Naive thymus-derived CD8-positive, alpha-beta T cell (primary cell): Measurements from ENCODE around the gene HMCN1. TPM values are rescaled to one million over a fixed set of nuclear protein-coding genes. Genes with fewer than 3 reads are reported as not detected.

Experiments
- ATAC-seq, 2 donors: fragments of 150-1000 bp; cut with Tn5 transposase in 1 of 2; sonication (Bioruptor Pico), chemical (Tn5 transposase) in 1 of 2; 1 replicate in 1 of 2; 2 replicates in 1 of 2; pipeline ENCODE4 v1.10.0; 2021; ENCODE audit warnings: mild to moderate bottlenecking in 2 of 2, moderate library complexity in 2 of 2
- POLR2A ChIA-PET: fragments of 350-600 bp; sonication (Branson Sonifier 250); formaldehyde crosslinking; loops from one replicate; lab custom pipeline; 2021; ENCODE audit warnings: antibody characterized with exemption; lab: Charles Lee
- DNase-seq, 10 donors: peaks; one replicate each; pipeline versions ENCODE4 v3.0.0 to v3.0.0-alpha.2; 2020 to 2022
- H3K27ac Mint-ChIP-seq, 10 donors: one replicate each; pipeline ENCODE4 v1.8.0; 2020 to 2022; ENCODE audit warnings: mild to moderate bottlenecking in 10 of 10, mixed read lengths in 10 of 10, moderate library complexity in 4 of 10, inconsistent platforms in 1 of 10
- H3K27me3 Mint-ChIP-seq, 5 donors: one replicate each; pipeline ENCODE4 v1.8.0; 2021 to 2022; ENCODE audit warnings: mixed read lengths in 5 of 5
- H3K36me3 Mint-ChIP-seq, 3 donors: one replicate each; pipeline ENCODE4 v1.8.0; 2020 to 2022; ENCODE audit warnings: mixed read lengths in 3 of 3, mild to moderate bottlenecking in 2 of 3, inconsistent platforms in 1 of 3
- H3K4me1 Mint-ChIP-seq, 4 donors: one replicate each; pipeline ENCODE4 v1.8.0; 2021 to 2022; ENCODE audit warnings: mixed read lengths in 4 of 4
- H3K4me3 Mint-ChIP-seq, 10 donors: one replicate each; pipeline ENCODE4 v1.8.0; 2020 to 2022; ENCODE audit warnings: mild to moderate bottlenecking in 10 of 10, mixed read lengths in 10 of 10, moderate library complexity in 6 of 10, inconsistent platforms in 1 of 10
- H3K9me3 Mint-ChIP-seq, 9 donors: one replicate each; pipeline ENCODE4 v1.8.0; 2020 to 2022; ENCODE audit warnings: mixed read lengths in 9 of 9, mild to moderate bottlenecking in 3 of 9, inconsistent platforms in 1 of 9, moderate library complexity in 1 of 9
- polyA plus RNA-seq, 3 donors: library from polyadenylated mRNA; unstranded; fragments of 300-500 nt; fragmentation: Illumina TruSeq; gene quantifications; one replicate each; pipeline ENCODE4 v1.2.3, GENCODE V29; 2021
- total RNA-seq, 8 experiments: library from RNA in 2 of 8; stranded (reverse) in 2 of 8; gene quantifications; one replicate each; pipeline ENCODE4 v1.2.3 and lab custom pipeline; 2021 to 2026

Gene HMCN1
- total and polyA plus RNA-seq, 5 experiments from 2014 or later, result 0.14 to 0.26 TPM; not detected in 3

- H3K4me3 Mint-ChIP-seq, result no peak overlapping the region
- H3K27ac Mint-ChIP-seq, result no peak overlapping the region
- POLR2A ChIA-PET, result no interaction called here
- H3K9me3 Mint-ChIP-seq, result no peaks in the 10 kb centered on the region
- peaks cover 0 to 6% (median 4%) of the 10 kb centered on the region in 5 donors for H3K27me3 Mint-ChIP-seq
- H3K36me3 Mint-ChIP-seq, result no peaks in the 10 kb centered on the region
- ATAC-seq (no peak), DNase-seq (peak in 2 of 10 donors; percentile 16 to 19)
- no peaks in the 10 kb centered on the region for H3K4me1 Mint-ChIP-seq
Observed at GRCh38 chr1:185813401-185813979, 79.3 kb downstream of the HMCN1 start.

GRCh38 chr1:185816460-185816859, 82.3 kb downstream of the HMCN1 start:
- H3K36me3 Mint-ChIP-seq, result no peaks in the 10 kb centered on the region
- DNase-seq, result no peak
- POLR2A ChIA-PET, result no interaction called here

GRCh38 chr1:185819798-185820197, 85.6 kb downstream of the HMCN1 start:
- DNase-seq (no peak), ATAC-seq (no peak)
- no peaks in the 10 kb centered on the region for H3K36me3 Mint-ChIP-seq
- POLR2A ChIA-PET, result no interaction called here
- no peak overlapping the region for H3K4me3 Mint-ChIP-seq
- no peak overlapping the region for H3K27ac Mint-ChIP-seq
- H3K9me3 Mint-ChIP-seq, result no peaks in the 10 kb centered on the region
- H3K4me1 Mint-ChIP-seq, result no peaks in the 10 kb centered on the region
- H3K27me3 Mint-ChIP-seq, result peaks cover 6 to 16% (median 8%) of the 10 kb centered on the region in 5 donors

More at GRCh38 chr1:185816460-185816859, 82.3 kb downstream of the HMCN1 start:
- Mint-ChIP-seq H3K27ac (no peak overlapping the region), H3K4me3 (no peak overlapping the region), H3K4me1 (no peaks in the 10 kb centered on the region), H3K9me3 (no peaks in the 10 kb centered on the region), H3K27me3 (peaks cover 0 to 11% (median 4%) of the 10 kb centered on the region in 5 donors)
- ATAC-seq, result no peak

- ATAC-seq (no peak), DNase-seq (no peak)
- peaks cover 9 to 20% (median 12%) of the 10 kb centered on the region in 5 donors for H3K27me3 Mint-ChIP-seq
- H3K4me1 Mint-ChIP-seq, result no peaks in the 10 kb centered on the region
- POLR2A ChIA-PET, result no interaction called here
- H3K9me3 Mint-ChIP-seq, result no peaks in the 10 kb centered on the region
- H3K4me3 Mint-ChIP-seq, result no peak overlapping the region
- no peak overlapping the region for H3K27ac Mint-ChIP-seq
- no peaks in the 10 kb centered on the region for H3K36me3 Mint-ChIP-seq
Observed at GRCh38 chr1:185821612-185822385, 87.6 kb downstream of the HMCN1 start.

- peaks cover 5 to 18% (median 14%) of the 10 kb centered on the region in 5 donors for H3K27me3 Mint-ChIP-seq
- ATAC-seq (no peak), DNase-seq (no peak)
- H3K36me3 Mint-ChIP-seq, result no peaks in the 10 kb centered on the region
- H3K4me3 Mint-ChIP-seq, result no peak overlapping the region
- POLR2A ChIA-PET, result no interaction called here
- H3K9me3 Mint-ChIP-seq, result peaks cover 0 to 2% (median 0%) of the 10 kb centered on the region in 9 donors
- no peak overlapping the region for H3K27ac Mint-ChIP-seq
- H3K4me1 Mint-ChIP-seq, result no peaks in the 10 kb centered on the region
Observed at GRCh38 chr1:185823467-185823866, 89.3 kb downstream of the HMCN1 start.

- ATAC-seq (no peak), DNase-seq (no peak)
- H3K4me3 Mint-ChIP-seq, result no peak overlapping the region
- H3K4me1 Mint-ChIP-seq, result no peaks in the 10 kb centered on the region
- peaks cover 5 to 18% (median 14%) of the 10 kb centered on the region in 5 donors for H3K27me3 Mint-ChIP-seq
- peaks cover 0 to 2% (median 0%) of the 10 kb centered on the region in 9 donors for H3K9me3 Mint-ChIP-seq
- H3K27ac Mint-ChIP-seq, result no peak overlapping the region
- POLR2A ChIA-PET, result no interaction called here
- H3K36me3 Mint-ChIP-seq, result no peaks in the 10 kb centered on the region
Observed at GRCh38 chr1:185824106-185824505, 89.9 kb downstream of the HMCN1 start.

- Mint-ChIP-seq H3K4me3 (no peak overlapping the region), H3K9me3 (peaks cover 0 to 8% (median 0%) of the 10 kb centered on the region in 9 donors), H3K4me1 (no peaks in the 10 kb centered on the region), H3K36me3 (no peaks in the 10 kb centered on the region), H3K27ac (no peak overlapping the region), H3K27me3 (peaks cover 9 to 22% (median 17%) of the 10 kb centered on the region in 5 donors)
- POLR2A ChIA-PET, result no interaction called here
- DNase-seq (no peak), ATAC-seq (no peak)
Observed at GRCh38 chr1:185825556-185825955, 91.4 kb downstream of the HMCN1 start.

GRCh38 chr1:185834371-185834905, 100.2 kb downstream of the HMCN1 start:
- Mint-ChIP-seq H3K27me3 (peaks cover 5 to 13% (median 9%) of the 10 kb centered on the region in 5 donors), H3K4me3 (no peak overlapping the region), H3K27ac (no peak overlapping the region), H3K9me3 (peaks cover 0 to 6% (median 0%) of the 10 kb centered on the region in 9 donors), H3K36me3 (no peaks in the 10 kb centered on the region), H3K4me1 (no peaks in the 10 kb centered on the region)
- ATAC-seq (no peak), DNase-seq (no peak)
- POLR2A ChIA-PET, result no interaction called here

GRCh38 chr1:185835191-185835590, 101.0 kb downstream of the HMCN1 start:
- peaks cover 5 to 8% (median 6%) of the 10 kb centered on the region in 5 donors for H3K27me3 Mint-ChIP-seq
- H3K4me1 Mint-ChIP-seq, result no peaks in the 10 kb centered on the region
- no peak overlapping the region for H3K27ac Mint-ChIP-seq
- H3K9me3 Mint-ChIP-seq, result no peaks in the 10 kb centered on the region
- ATAC-seq, result no peak
- POLR2A ChIA-PET, result no interaction called here
- H3K36me3 Mint-ChIP-seq, result no peaks in the 10 kb centered on the region
- DNase-seq, result no peak
- no peak overlapping the region for H3K4me3 Mint-ChIP-seq

- no peak for DNase-seq
- Mint-ChIP-seq H3K27me3 (peaks cover 0 to 8% (median 8%) of the 10 kb centered on the region in 5 donors), H3K4me1 (no peaks in the 10 kb centered on the region), H3K27ac (no peak overlapping the region), H3K4me3 (no peak overlapping the region), H3K9me3 (no peaks in the 10 kb centered on the region), H3K36me3 (no peaks in the 10 kb centered on the region)
- POLR2A ChIA-PET, result no interaction called here
- no peak for ATAC-seq
Observed at GRCh38 chr1:185837711-185838110, 103.5 kb downstream of the HMCN1 start.

GRCh38 chr1:185838111-185838510, 103.9 kb downstream of the HMCN1 start:
- no peaks in the 10 kb centered on the region for H3K36me3 Mint-ChIP-seq
- POLR2A ChIA-PET, result no interaction called here
- no peaks in the 10 kb centered on the region for H3K9me3 Mint-ChIP-seq
- no peak for DNase-seq
- no peak overlapping the region for H3K27ac Mint-ChIP-seq
- no peak overlapping the region for H3K4me3 Mint-ChIP-seq
- H3K4me1 Mint-ChIP-seq, result no peaks in the 10 kb centered on the region
- peaks cover 0 to 10% (median 8%) of the 10 kb centered on the region in 5 donors for H3K27me3 Mint-ChIP-seq
- no peak for ATAC-seq

- peaks cover 0 to 10% (median 8%) of the 10 kb centered on the region in 5 donors for H3K27me3 Mint-ChIP-seq
- ATAC-seq, result no peak
- no peak overlapping the region for H3K4me3 Mint-ChIP-seq
- POLR2A ChIA-PET, result no interaction called here
- H3K9me3 Mint-ChIP-seq, result no peaks in the 10 kb centered on the region
- no peaks in the 10 kb centered on the region for H3K36me3 Mint-ChIP-seq
- no peaks in the 10 kb centered on the region for H3K4me1 Mint-ChIP-seq
- H3K27ac Mint-ChIP-seq, result no peak overlapping the region
- no peak for DNase-seq
Observed at GRCh38 chr1:185840880-185841279, 106.7 kb downstream of the HMCN1 start.

- no peaks in the 10 kb centered on the region for H3K4me1 Mint-ChIP-seq
- no peak overlapping the region for H3K4me3 Mint-ChIP-seq
- DNase-seq, result no peak
- no peak overlapping the region for H3K27ac Mint-ChIP-seq
- no peaks in the 10 kb centered on the region for H3K9me3 Mint-ChIP-seq
- no peaks in the 10 kb centered on the region for H3K36me3 Mint-ChIP-seq
- H3K27me3 Mint-ChIP-seq, result peaks cover 0 to 8% (median 5%) of the 10 kb centered on the region in 5 donors
- POLR2A ChIA-PET, result no interaction called here
- ATAC-seq, result no peak
Observed at GRCh38 chr1:185843297-185843869, 109.2 kb downstream of the HMCN1 start.
